Endodermal cell (in vitro differentiated cells): ENCODE data around the gene IQGAP2. TPM values are rescaled to one million over a fixed set of nuclear protein-coding genes. Genes with fewer than 3 reads are reported as not detected.

Experiments used
- DNase-seq: peaks from one replicate; pipeline ENCODE4 v3.0.0-alpha.2; 2017
- H3K27ac ChIP-seq: 2 replicates; pipeline ENCODE4 v1.5.1; 2013; ENCODE audit warnings: mild to moderate bottlenecking, low read depth, low read length, moderate library complexity
- H3K27me3 ChIP-seq: 2 replicates; pipeline ENCODE4 v1.6.1; 2013; ENCODE audit warnings: mild to moderate bottlenecking, low read length, moderate library complexity; ENCODE audit not compliant: insufficient read depth, control insufficient read depth, poor library complexity, severe bottlenecking
- H3K36me3 ChIP-seq: 2 replicates; pipeline ENCODE4 v1.7.0; 2013; ENCODE audit warnings: mild to moderate bottlenecking, low read length, moderate library complexity; ENCODE audit not compliant: control insufficient read depth, insufficient read depth
- H3K4me1 ChIP-seq: one replicate; pipeline ENCODE4 v1.7.0; 2013; ENCODE audit warnings: low read length; ENCODE audit not compliant: control insufficient read depth, insufficient read depth
- H3K4me3 ChIP-seq: 2 replicates; pipeline ENCODE4 v1.5.1; 2013; ENCODE audit warnings: mild to moderate bottlenecking, low read length, moderate library complexity
- H3K9ac ChIP-seq: 2 replicates; pipeline ENCODE4 v1.6.1; 2013; ENCODE audit warnings: mild to moderate bottlenecking, low read length, moderate library complexity; ENCODE audit not compliant: poor library complexity, severe bottlenecking; ENCODE audit errors: extremely low read depth
- H3K9me3 ChIP-seq: 2 replicates; pipeline ENCODE4 v1.6.1; 2013; ENCODE audit warnings: mild to moderate bottlenecking, low read length, moderate library complexity; ENCODE audit not compliant: control insufficient read depth
- H3K27ac Mint-ChIP-seq: 2 replicates; pipeline ENCODE4 v1.8.0; 2020; ENCODE audit warnings: mixed read lengths
- H3K27me3 Mint-ChIP-seq: 2 replicates; pipeline ENCODE4 v1.8.0; 2021; ENCODE audit warnings: mild to moderate bottlenecking, mixed read lengths; ENCODE audit not compliant: insufficient read depth
- H3K36me3 Mint-ChIP-seq: 2 replicates; pipeline ENCODE4 v1.8.0; 2020; ENCODE audit warnings: low read depth, mixed read lengths
- H3K4me1 Mint-ChIP-seq: 2 replicates; pipeline ENCODE4 v1.8.0; 2020; ENCODE audit warnings: mixed read lengths
- H3K4me3 Mint-ChIP-seq: 2 replicates; pipeline ENCODE4 v1.8.0; 2020; ENCODE audit warnings: mild to moderate bottlenecking, moderate library complexity, mixed read lengths
- H3K9me3 Mint-ChIP-seq: 2 replicates; pipeline ENCODE4 v1.8.0; 2020; ENCODE audit warnings: mild to moderate bottlenecking, mixed read lengths
- WGBS, 2 experiments: methylation state at CpG; one replicate each; pipeline versions ENCODE4 v1.1.5 to v1.1.7; 2013; ENCODE audit warnings: missing lambda C conversion rate in 2 of 2, mixed read lengths in 1 of 2; ENCODE audit not compliant: insufficient coverage in 1 of 2, insufficient read length in 1 of 2; 5-methylcytosine and 5-hydroxymethylcytosine counted together
- total RNA-seq, 2 donors: library from RNA; stranded (reverse); fragmentation: NEBNext Ultra II Directional in 1 of 2; extraction: Animal tissue kit (Norgen Biotek cat#: 25700) in 1 of 2; gene quantifications; 2 replicates in 1 of 2; 3 replicates in 1 of 2; pipeline ENCODE4 v1.2.1, GENCODE V29; 2021
- TF ChIP-seq, protein P1 (sequence below): fragments of 200-600 bp; sonication (generic); conservative IDR thresholded peaks from 2 replicates; pipeline ENCODE4 v1.5.0; 2021; ENCODE audit warnings: antibody characterized with exemption, mild to moderate bottlenecking

Gene IQGAP2
- total RNA-seq, 2 donors from 2014 or later = 8.3 to 19.4 TPM

DNA sequence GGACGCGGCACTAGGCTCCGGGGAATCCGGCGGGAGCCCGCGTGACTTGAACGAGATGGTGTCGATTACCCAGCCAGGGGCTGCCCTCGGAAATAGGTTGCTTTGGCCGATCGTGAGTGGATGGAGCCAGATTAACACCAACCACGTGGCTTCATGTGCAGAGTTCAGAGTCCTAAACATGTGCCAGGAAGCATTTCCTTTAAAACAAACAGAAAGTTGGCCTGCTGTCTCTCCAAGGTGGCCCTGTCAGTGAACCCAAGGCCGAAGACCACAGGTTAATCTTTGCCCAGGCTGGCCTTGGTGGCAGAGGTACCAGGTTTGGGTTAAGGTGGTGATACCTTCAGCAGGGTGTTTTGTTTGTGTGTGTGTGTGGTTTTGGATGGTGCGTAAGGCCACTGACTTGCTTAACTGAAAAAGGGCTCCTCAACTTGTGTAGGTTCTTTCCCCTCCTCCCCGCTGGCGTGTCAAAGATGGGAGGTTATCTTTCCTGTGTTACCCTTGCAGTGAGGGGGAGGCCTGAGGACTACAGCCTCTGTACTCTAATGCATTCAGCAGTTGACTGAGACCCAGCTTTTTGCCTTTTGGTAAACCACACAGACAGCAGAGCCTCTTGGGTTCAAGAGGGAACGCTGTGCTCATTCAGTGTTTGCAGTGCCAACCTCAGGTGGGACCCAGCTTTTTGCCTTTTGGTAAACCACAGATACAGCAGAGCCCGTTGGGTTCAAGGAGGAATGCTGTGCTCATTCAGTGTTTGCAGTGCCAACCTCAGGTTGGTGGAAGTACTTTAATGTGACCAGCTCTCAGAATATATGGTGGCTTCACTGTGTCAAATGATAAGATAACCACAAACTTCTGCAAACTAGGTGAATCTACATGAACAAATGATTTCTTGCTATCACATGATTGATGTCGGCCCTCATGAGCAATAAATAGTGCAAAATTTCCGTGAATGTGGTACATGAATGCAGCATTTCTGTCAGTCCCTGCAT, 1.4 kb downstream of the IQGAP2 start:
- Mint-ChIP-seq H3K4me3 (peak overlapping the region; percentile 77), H3K4me1 (peaks cover 17% of the 10 kb centered on the region), H3K9me3 (no peaks in the 10 kb centered on the region), H3K36me3 (no peaks in the 10 kb centered on the region), H3K27me3 (peaks cover 53% of the 10 kb centered on the region), H3K27ac (no peak overlapping the region)
- Histone ChIP-seq H3K4me3 (peak overlapping the region; percentile 88), H3K4me1 (no peaks in the 10 kb centered on the region), H3K27me3 (peaks cover 18% of the 10 kb centered on the region), H3K9ac (no peak overlapping the region), H3K9me3 (no peaks in the 10 kb centered on the region), H3K27ac (no peak overlapping the region), H3K36me3 (no peaks in the 10 kb centered on the region)
- TF ChIP-seq, protein P1, sequence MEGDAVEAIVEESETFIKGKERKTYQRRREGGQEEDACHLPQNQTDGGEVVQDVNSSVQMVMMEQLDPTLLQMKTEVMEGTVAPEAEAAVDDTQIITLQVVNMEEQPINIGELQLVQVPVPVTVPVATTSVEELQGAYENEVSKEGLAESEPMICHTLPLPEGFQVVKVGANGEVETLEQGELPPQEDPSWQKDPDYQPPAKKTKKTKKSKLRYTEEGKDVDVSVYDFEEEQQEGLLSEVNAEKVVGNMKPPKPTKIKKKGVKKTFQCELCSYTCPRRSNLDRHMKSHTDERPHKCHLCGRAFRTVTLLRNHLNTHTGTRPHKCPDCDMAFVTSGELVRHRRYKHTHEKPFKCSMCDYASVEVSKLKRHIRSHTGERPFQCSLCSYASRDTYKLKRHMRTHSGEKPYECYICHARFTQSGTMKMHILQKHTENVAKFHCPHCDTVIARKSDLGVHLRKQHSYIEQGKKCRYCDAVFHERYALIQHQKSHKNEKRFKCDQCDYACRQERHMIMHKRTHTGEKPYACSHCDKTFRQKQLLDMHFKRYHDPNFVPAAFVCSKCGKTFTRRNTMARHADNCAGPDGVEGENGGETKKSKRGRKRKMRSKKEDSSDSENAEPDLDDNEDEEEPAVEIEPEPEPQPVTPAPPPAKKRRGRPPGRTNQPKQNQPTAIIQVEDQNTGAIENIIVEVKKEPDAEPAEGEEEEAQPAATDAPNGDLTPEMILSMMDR = no peak
- DNase-seq = no peak
- 46 to 59% methylated on average over 11 to 21 of the region's 21 CpGs for WGBS, 2 experiments

DNA sequence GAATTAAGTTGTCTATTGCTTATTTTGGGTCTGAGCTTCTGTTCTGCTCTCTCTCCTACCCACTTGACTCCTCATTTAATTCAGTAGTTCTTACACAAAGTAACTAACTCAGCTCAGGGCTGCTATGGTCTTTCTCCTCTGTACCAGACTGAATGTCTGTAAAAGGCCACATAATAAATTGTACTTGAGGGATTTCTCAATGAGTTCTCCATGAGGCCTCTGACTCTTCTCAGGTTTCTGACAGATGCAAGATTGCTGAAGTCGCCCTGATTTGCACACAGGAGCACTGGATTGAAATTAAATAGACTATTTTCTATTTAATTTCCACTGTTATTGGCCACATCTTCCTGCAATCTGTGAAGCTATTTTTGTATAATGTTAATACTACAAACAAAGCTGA, 2.9 kb downstream of the IQGAP2 start:
- Histone ChIP-seq H3K9ac (no peak overlapping the region), H3K4me1 (no peaks in the 10 kb centered on the region), H3K4me3 (no peak overlapping the region), H3K27ac (no peak overlapping the region), H3K36me3 (no peaks in the 10 kb centered on the region), H3K27me3 (peaks cover 18% of the 10 kb centered on the region), H3K9me3 (no peaks in the 10 kb centered on the region)
- Mint-ChIP-seq H3K36me3 (no peaks in the 10 kb centered on the region), H3K27ac (no peak overlapping the region), H3K4me3 (no peak overlapping the region), H3K4me1 (peaks cover 25% of the 10 kb centered on the region), H3K27me3 (peaks cover 50% of the 10 kb centered on the region), H3K9me3 (no peaks in the 10 kb centered on the region)
- WGBS, 2 experiments = 60% methylated on average over 1 of the region's 1 CpG; no CpG with 5 or more reads in 1 of the 2 experiments
- TF ChIP-seq, protein P1 = no peak
- DNase-seq = no peak

DNA sequence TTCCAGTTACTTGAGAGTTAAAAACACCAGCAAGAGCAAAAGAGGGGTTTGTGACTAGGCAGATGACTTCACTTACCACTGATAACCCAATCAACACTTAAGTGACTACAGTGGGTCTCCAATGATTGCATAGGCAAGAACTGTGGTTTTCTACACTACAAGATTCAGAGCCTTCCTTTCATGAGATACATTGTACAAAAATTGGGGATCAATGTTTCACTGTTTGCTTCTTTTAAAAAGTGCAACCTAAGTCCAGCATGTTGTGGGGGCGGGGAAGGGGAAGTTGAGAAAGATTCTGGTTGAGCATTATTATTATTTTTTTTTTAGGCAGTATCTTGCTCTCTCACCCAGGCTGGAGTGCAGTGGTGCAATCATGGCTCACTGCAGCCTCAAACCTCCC, 3.6 kb downstream of the IQGAP2 start:
- Mint-ChIP-seq H3K27me3 (peaks cover 44% of the 10 kb centered on the region), H3K36me3 (no peaks in the 10 kb centered on the region), H3K4me3 (no peak overlapping the region), H3K4me1 (peaks cover 31% of the 10 kb centered on the region), H3K9me3 (no peaks in the 10 kb centered on the region), H3K27ac (no peak overlapping the region)
- WGBS, 2 experiments = 83% methylated on average over 1 of the region's 1 CpG; no CpG with 5 or more reads in 1 of the 2 experiments
- Histone ChIP-seq H3K4me1 (no peaks in the 10 kb centered on the region), H3K9me3 (no peaks in the 10 kb centered on the region), H3K27me3 (peaks cover 18% of the 10 kb centered on the region), H3K4me3 (no peak overlapping the region), H3K27ac (no peak overlapping the region), H3K36me3 (no peaks in the 10 kb centered on the region), H3K9ac (no peak overlapping the region)
- DNase-seq = peak; percentile 7
- TF ChIP-seq, protein P1 = no peak
